GM12878 (cell line): ENCODE results near the gene UNC5B. TPM values are rescaled to one million over a fixed set of nuclear protein-coding genes. Genes with fewer than 3 reads are reported as not detected.

Experiments
- ATAC-seq: fragments of 200-7000 bp; cut with Tn5 transposase; 3 replicates; pipeline ENCODE4 v1.9.1; 2020; ENCODE audit warnings: mild to moderate bottlenecking, moderate library complexity
- BruUV-seq: library from RNA; stranded (reverse); fragments of 400-500 nt; replicated peaks from 2 replicates; lab custom pipeline; 2021; lab: Mats Ljungman, UMichigan
- CTCF ChIA-PET: fragments of 300-600 bp; sonication (Branson Sonifier 250); formaldehyde crosslinking; extraction: SDS; loops from one replicate; lab custom pipeline; 2021; ENCODE audit warnings: inconsistent platforms; lab: Yijun Ruan, JAX
- POLR2A ChIA-PET: fragments of 350-600 bp; formaldehyde crosslinking; extraction: SDS; loops from one replicate; lab custom pipeline; 2021; ENCODE audit warnings: inconsistent platforms; lab: Charles Lee
- RAD21 ChIA-PET: fragments of 300-600 bp; sonication (Branson Sonifier 250); formaldehyde crosslinking; loops from one replicate; lab custom pipeline; 2023; ENCODE audit warnings: antibody characterized with exemption; ENCODE audit not compliant: unreplicated experiment; lab: Charles Lee
- SMC1A ChIA-PET: fragments of 300-600 bp; sonication (Branson Sonifier 250); formaldehyde crosslinking; loops from one replicate; lab custom pipeline; 2023; ENCODE audit not compliant: unreplicated experiment, uncharacterized antibody; lab: Charles Lee
- DNase-seq: peaks from one replicate; pipeline ENCODE4 v3.0.0-alpha.2; 2011; ENCODE audit warnings: low read depth, low spot score
- FAIRE-seq: peaks from 3 replicates; lab custom pipeline; 2011; peaks lifted over from hg19 to GRCh38; lab: Jason Lieb, UNC
- H2AFZ ChIP-seq: 2 replicates; pipeline ENCODE4 v1.6.0; 2011; ENCODE audit warnings: low read depth, low read length, control low read depth; ENCODE audit not compliant: control insufficient read depth
- H3K27ac ChIP-seq: 2 replicates; pipeline ENCODE4 v1.5.1; 2011; ENCODE audit warnings: control low read depth; ENCODE audit not compliant: control insufficient read depth, insufficient read depth
- H3K27me3 ChIP-seq, 2 experiments: replicated peaks in 1 of 2; 2 replicates each; pipeline versions ENCODE4 v1.6.0 to v1.6.1; 2011; ENCODE audit warnings: low read length in 1 of 2; ENCODE audit not compliant: control insufficient read depth in 2 of 2, insufficient read depth in 2 of 2
- H3K36me3 ChIP-seq, 2 experiments: 2 replicates each; pipeline ENCODE4 v1.5.1; 2011; ENCODE audit warnings: low read length in 1 of 2; ENCODE audit not compliant: control insufficient read depth in 2 of 2, insufficient read depth in 2 of 2
- H3K4me1 ChIP-seq: 2 replicates; pipeline ENCODE4 v1.6.1; 2011; ENCODE audit warnings: mild to moderate bottlenecking, low read length, moderate library complexity, mixed read lengths; ENCODE audit not compliant: control insufficient read depth, insufficient read depth
- H3K4me2 ChIP-seq: 2 replicates; pipeline ENCODE4 v1.6.0; 2011; ENCODE audit warnings: control low read depth; ENCODE audit not compliant: control insufficient read depth, insufficient read depth
- H3K4me3 ChIP-seq: fragments of 200-600 bp; sonication (generic); 2 replicates; pipeline ENCODE4 v1.5.1; 2016
- H3K79me2 ChIP-seq: 2 replicates; pipeline ENCODE4 v1.6.0; 2011; ENCODE audit warnings: low read length; ENCODE audit not compliant: control insufficient read depth, insufficient read depth
- H3K9ac ChIP-seq: 2 replicates; pipeline ENCODE4 v1.8.0; 2011; ENCODE audit warnings: low read length, control low read depth, mixed read lengths; ENCODE audit not compliant: control insufficient read depth, insufficient read depth
- H3K9me3 ChIP-seq: replicated peaks from 3 replicates; pipeline ENCODE4 v1.5.1; 2011; ENCODE audit warnings: mild to moderate bottlenecking, low read length; ENCODE audit not compliant: control insufficient read depth, insufficient read depth
- H4K20me1 ChIP-seq: 2 replicates; pipeline ENCODE4 v1.6.0; 2011; ENCODE audit not compliant: control insufficient read depth, insufficient read depth
- BACH1 ChIP-seq: fragments of 450-650 bp; IDR thresholded peaks from 2 replicates; pipeline ENCODE4 v1.6.1; 2017; ENCODE audit warnings: mild to moderate bottlenecking, borderline replicate concordance
- BHLHE40 ChIP-seq, 2 experiments: fragments of 450-650 bp in 1 of 2; IDR thresholded peaks; 2 replicates each; pipeline ENCODE4 v1.6.1; 2011 to 2017; ENCODE audit warnings: low read depth in 2 of 2, borderline replicate concordance in 1 of 2, improper control_type of control experiment in 1 of 2, low read length in 1 of 2, mild to moderate bottlenecking in 1 of 2
- DPF2 ChIP-seq: fragments of 450-650 bp; IDR thresholded peaks from 2 replicates; pipeline ENCODE4 v1.6.1; 2017; ENCODE audit warnings: mild to moderate bottlenecking
- HDAC6 ChIP-seq: fragments of 200-600 bp; sonication (generic); IDR thresholded peaks from one replicate; pipeline ENCODE4 v1.8.0; 2017; ENCODE audit warnings: antibody characterized with exemption; ENCODE audit not compliant: unreplicated experiment
- POLR2AphosphoS2 ChIP-seq: IDR thresholded peaks from 2 replicates; pipeline ENCODE4 v1.6.1; 2011; ENCODE audit warnings: low read depth, mild to moderate bottlenecking, low read length, improper control_type of control experiment, moderate library complexity
- SUPT20H ChIP-seq: IDR thresholded peaks from 2 replicates; pipeline ENCODE4 v1.6.1; 2011; ENCODE audit warnings: low read depth, mild to moderate bottlenecking, low read length, moderate library complexity, borderline replicate concordance; ENCODE audit not compliant: control insufficient read depth
- TAF1 ChIP-seq: IDR thresholded peaks from 2 replicates; pipeline ENCODE4 v1.6.1; 2011; ENCODE audit warnings: mild to moderate bottlenecking, low read depth, low read length, borderline replicate concordance
- TCF3 ChIP-seq: IDR thresholded peaks from 2 replicates; pipeline ENCODE4 v1.6.1; 2012; ENCODE audit warnings: low read depth, mild to moderate bottlenecking, low read length, borderline replicate concordance; ENCODE audit not compliant: insufficient read depth
- WGBS: methylation state at CpG from one replicate; pipeline ENCODE4 v1.1.6; 2016; ENCODE audit warnings: low lambda C conversion rate; ENCODE audit not compliant: insufficient replicate concordance, insufficient coverage; ENCODE audit errors: missing lambda C conversion rate; 5-methylcytosine and 5-hydroxymethylcytosine counted together
- in situ Hi-C: fragments of 300-500 bp; cut with MboI; formaldehyde crosslinking; loops from 9 replicates; pipeline ENCODE4 v1.14.3; 2018; ENCODE audit warnings: mixed read lengths
- intact Hi-C: fragments of 100-400 bp; cut with micrococcal nuclease; formaldehyde crosslinking; loops from one replicate; pipeline ENCODE4 v1.14.2; 2022; ENCODE audit not compliant: unreplicated experiment
- polyA plus RNA-seq, 11 experiments: library from polyadenylated mRNA; depleted of rRNA in 4 of 11; unstranded in 6 of 11; stranded (reverse) in 5 of 11; fragments of >200 nt; fragmentation: Nextera tagmentation in 4 of 11; fragmentation: Illumina TruSeq in 1 of 11; extraction: Ambion mirVana in 4 of 11; extraction: Trizol in 1 of 11; gene quantifications; 1 replicate in 1 of 11; 2 replicates in 10 of 11; pipeline versions ENCODE4 v1.2.1 to v1.2.3, GENCODE V29; 2011 to 2016; ENCODE audit warnings: inconsistent platforms in 2 of 11, missing spikeins in 2 of 11, low read depth in 1 of 11
- total RNA-seq, 4 experiments: library from RNA; depleted of rRNA in 3 of 4; stranded (reverse); fragments of >200 nt in 3 of 4; fragmentation: Illumina TruSeq in 1 of 4; extraction: Trizol in 1 of 4; gene quantifications; 2 replicates each; pipeline versions ENCODE4 v1.2.1 to v1.2.3, GENCODE V29; 2013 to 2021
- TF ChIP-seq, protein P1 (sequence below): fragments of 450-650 bp; IDR thresholded peaks from 2 replicates; pipeline ENCODE4 v1.6.1; 2017; ENCODE audit warnings: mild to moderate bottlenecking, moderate library complexity
- TF ChIP-seq, protein P2 (sequence below): fragments of 450-650 bp; IDR thresholded peaks from 2 replicates; pipeline ENCODE4 v1.6.1; 2017; ENCODE audit warnings: mild to moderate bottlenecking

The UNC5B gene
- total and polyA plus RNA-seq, 10 of the 15 experiments (the other 5 are each of a cell fraction or from before 2014, with no cell fraction given) = 0.03 to 0.08 TPM; not detected in 8

DNA sequence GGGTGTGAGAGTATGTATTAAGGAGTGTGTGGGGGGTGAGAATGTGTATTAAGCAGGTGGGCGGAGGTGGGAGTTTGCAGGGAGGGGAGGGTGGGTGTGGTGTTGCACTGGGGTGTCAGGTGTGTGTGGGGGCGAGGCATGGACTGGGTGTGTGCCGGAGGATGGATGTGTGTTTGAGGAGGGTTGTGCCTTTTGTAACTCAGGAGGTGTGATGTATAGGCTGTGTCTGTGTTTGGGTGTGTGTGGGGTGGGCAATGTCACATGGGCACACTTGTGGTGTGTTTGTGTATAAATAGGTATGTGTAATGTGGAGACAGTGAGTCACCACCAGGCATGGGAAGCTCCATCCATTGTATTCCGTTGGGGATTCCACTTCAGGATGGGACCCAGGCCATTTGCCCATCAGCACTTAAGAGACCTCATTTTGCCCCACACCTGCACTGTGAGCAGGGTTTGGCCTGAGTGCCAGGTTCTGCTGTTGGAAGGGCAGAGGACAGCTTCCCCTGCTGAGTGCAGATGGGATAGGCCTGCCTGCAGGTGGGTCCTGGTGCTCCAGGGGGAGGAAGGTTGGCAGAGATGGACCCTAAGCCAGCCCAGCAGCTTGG lies 5.8 kb downstream of the UNC5B start (continued):
- TF ChIP-seq, protein P1, sequence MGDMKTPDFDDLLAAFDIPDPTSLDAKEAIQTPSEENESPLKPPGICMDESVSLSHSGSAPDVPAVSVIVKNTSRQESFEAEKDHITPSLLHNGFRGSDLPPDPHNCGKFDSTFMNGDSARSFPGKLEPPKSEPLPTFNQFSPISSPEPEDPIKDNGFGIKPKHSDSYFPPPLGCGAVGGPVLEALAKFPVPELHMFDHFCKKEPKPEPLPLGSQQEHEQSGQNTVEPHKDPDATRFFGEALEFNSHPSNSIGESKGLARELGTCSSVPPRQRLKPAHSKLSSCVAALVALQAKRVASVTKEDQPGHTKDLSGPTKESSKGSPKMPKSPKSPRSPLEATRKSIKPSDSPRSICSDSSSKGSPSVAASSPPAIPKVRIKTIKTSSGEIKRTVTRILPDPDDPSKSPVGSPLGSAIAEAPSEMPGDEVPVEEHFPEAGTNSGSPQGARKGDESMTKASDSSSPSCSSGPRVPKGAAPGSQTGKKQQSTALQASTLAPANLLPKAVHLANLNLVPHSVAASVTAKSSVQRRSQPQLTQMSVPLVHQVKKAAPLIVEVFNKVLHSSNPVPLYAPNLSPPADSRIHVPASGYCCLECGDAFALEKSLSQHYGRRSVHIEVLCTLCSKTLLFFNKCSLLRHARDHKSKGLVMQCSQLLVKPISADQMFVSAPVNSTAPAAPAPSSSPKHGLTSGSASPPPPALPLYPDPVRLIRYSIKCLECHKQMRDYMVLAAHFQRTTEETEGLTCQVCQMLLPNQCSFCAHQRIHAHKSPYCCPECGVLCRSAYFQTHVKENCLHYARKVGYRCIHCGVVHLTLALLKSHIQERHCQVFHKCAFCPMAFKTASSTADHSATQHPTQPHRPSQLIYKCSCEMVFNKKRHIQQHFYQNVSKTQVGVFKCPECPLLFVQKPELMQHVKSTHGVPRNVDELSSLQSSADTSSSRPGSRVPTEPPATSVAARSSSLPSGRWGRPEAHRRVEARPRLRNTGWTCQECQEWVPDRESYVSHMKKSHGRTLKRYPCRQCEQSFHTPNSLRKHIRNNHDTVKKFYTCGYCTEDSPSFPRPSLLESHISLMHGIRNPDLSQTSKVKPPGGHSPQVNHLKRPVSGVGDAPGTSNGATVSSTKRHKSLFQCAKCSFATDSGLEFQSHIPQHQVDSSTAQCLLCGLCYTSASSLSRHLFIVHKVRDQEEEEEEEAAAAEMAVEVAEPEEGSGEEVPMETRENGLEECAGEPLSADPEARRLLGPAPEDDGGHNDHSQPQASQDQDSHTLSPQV = no peak
- no peak for TF ChIP-seq HDAC6
- TF ChIP-seq BHLHE40 (IDR thresholded peaks at IDR 0.05; ENCODE audit: borderline replicate concordance in 1 of 2, low read depth in 2 of 2, low read length in 1 of 2) = no peak
- no peak for TF ChIP-seq TCF3

DNA sequence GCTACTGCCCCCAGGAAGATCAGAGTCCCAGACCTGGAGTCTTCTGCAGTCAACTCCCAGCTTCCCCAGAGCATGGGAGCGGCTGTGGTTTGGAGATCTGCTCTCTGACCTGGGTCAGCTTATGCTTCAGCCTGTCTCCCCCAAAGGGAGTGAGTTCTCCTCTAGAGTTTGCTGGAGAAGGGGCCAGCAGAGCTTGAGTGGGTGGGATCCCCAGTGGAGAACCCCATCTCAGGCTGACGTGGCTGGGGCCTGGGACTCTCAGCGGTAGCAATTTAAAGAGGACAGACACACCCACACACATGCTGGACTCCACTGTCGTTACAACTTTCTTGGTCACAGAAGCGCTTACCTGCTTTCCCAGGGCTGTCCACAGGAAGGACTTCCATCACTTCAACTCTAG lies 6.3 kb downstream of the UNC5B start:
- DNase-seq = no peak
- TF ChIP-seq, protein P2, sequence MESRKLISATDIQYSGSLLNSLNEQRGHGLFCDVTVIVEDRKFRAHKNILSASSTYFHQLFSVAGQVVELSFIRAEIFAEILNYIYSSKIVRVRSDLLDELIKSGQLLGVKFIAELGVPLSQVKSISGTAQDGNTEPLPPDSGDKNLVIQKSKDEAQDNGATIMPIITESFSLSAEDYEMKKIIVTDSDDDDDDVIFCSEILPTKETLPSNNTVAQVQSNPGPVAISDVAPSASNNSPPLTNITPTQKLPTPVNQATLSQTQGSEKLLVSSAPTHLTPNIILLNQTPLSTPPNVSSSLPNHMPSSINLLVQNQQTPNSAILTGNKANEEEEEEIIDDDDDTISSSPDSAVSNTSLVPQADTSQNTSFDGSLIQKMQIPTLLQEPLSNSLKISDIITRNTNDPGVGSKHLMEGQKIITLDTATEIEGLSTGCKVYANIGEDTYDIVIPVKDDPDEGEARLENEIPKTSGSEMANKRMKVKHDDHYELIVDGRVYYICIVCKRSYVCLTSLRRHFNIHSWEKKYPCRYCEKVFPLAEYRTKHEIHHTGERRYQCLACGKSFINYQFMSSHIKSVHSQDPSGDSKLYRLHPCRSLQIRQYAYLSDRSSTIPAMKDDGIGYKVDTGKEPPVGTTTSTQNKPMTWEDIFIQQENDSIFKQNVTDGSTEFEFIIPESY = no peak
- no peak for TF ChIP-seq TAF1
- TF ChIP-seq SUPT20H = no peak
- no peak for TF ChIP-seq DPF2
- no peak for TF ChIP-seq POLR2AphosphoS2
- TF ChIP-seq BACH1 = no peak
- TF ChIP-seq, all 136 proteins: peak for 0
- Histone ChIP-seq H3K4me2 (no peak overlapping the region), H3K27ac (no peak overlapping the region), H3K9me3 (no peaks in the 10 kb centered on the region), H3K36me3 (no peaks in the 10 kb centered on the region), H3K79me2 (no peaks in the 10 kb centered on the region), H3K27me3 (peaks cover 5 to 10% of the 10 kb centered on the region in 2 experiments; a peak in 3 of 4 replicates), H3K4me1 (no peaks in the 10 kb centered on the region), H3K9ac (no peak overlapping the region), H4K20me1 (no peaks in the 10 kb centered on the region), H3K4me3 (no peak overlapping the region), H2AFZ (no peak overlapping the region)
- BruUV-seq = no TSS peak
- WGBS = 48% methylated on average over 5 of the region's 5 CpGs
- intact Hi-C loops (no loop called here), in situ Hi-C loops (no loop called here)
- ATAC-seq = no peak
- CTCF ChIA-PET = no interaction called here
- RAD21 ChIA-PET = no interaction called here
- POLR2A ChIA-PET = no interaction called here
- FAIRE-seq = no peak
- SMC1A ChIA-PET = no interaction called here
